Measurements from ENCODE around the gene AQP3.
"Not testable (repeated sequence)": the region's sequence is repeated elsewhere in the genome, so short reads cannot be mapped to it uniquely, and the experiment has no call there.

AQP3 gene

GRCh38 chr9:33407061-33407460 is 40.3 kb downstream of the AQP3 start:
- in situ Hi-C loops (cut with HindIII; ENCODE audit: low sequenced_read_pairs), result no loop called here
- DNase-seq (ENCODE audit: low read depth, low spot score), result no peak

GRCh38 chr9:33404788-33405362 is 42.5 kb downstream of the AQP3 start:
- TF ChIP-seq CTCF (IDR thresholded peaks at IDR 0.05; ENCODE audit: low read depth, low read length), result no peak
- H3K4me3 ChIP-seq (ENCODE audit: low read depth, low read length), result no peak overlapping the region
- in situ Hi-C loops (cut with HindIII; ENCODE audit: low sequenced_read_pairs), result no loop called here
- DNase-seq (ENCODE audit: low read depth, low spot score), result no peak

More at GRCh38 chr9:33407061-33407460, 40.3 kb downstream of the AQP3 start:
- TF ChIP-seq CTCF (IDR thresholded peaks at IDR 0.05; ENCODE audit: low read depth, low read length), result no peak
- no peak overlapping the region for H3K4me3 ChIP-seq (ENCODE audit: low read depth, low read length)

GRCh38 chr9:33403941-33404787 is 43.2 kb downstream of the AQP3 start:
- no peak overlapping the region for H3K4me3 ChIP-seq (ENCODE audit: low read depth, low read length)
- DNase-seq (ENCODE audit: low read depth, low spot score), result no peak
- in situ Hi-C loops (cut with HindIII; ENCODE audit: low sequenced_read_pairs), result no loop called here
- no peak for TF ChIP-seq CTCF (IDR thresholded peaks at IDR 0.05; ENCODE audit: low read depth, low read length)

- in situ Hi-C loops (cut with HindIII; ENCODE audit: low sequenced_read_pairs); DNase-seq (ENCODE audit: low read depth, low spot score); H3K4me3 ChIP-seq (ENCODE audit: low read depth, low read length): not testable (repeated sequence)
Observed at GRCh38 chr9:33402371-33402770, 45.0 kb downstream of the AQP3 start, which contains the start of gene AQP7. Gene AQP7 (minus strand): TSS chr9:33402568. CDS start chr9:33401262, 1,306 bp downstream.

- in situ Hi-C loops (cut with HindIII; ENCODE audit: low sequenced_read_pairs); H3K4me3 ChIP-seq (ENCODE audit: low read depth, low read length); DNase-seq (ENCODE audit: low read depth, low spot score): not testable (repeated sequence)
Observed at GRCh38 chr9:33401809-33402208, 45.6 kb downstream of the AQP3 start.

GRCh38 chr9:33399047-33399446 is 48.3 kb downstream of the AQP3 start:
- H3K4me3 ChIP-seq (ENCODE audit: low read depth, low read length); in situ Hi-C loops (cut with HindIII; ENCODE audit: low sequenced_read_pairs): not testable (repeated sequence)

GRCh38 chr9:33397801-33398200 is 49.6 kb downstream of the AQP3 start:
- H3K4me3 ChIP-seq (ENCODE audit: low read depth, low read length); DNase-seq (ENCODE audit: low read depth, low spot score); in situ Hi-C loops (cut with HindIII; ENCODE audit: low sequenced_read_pairs): not testable (repeated sequence)

More at GRCh38 chr9:33399047-33399446, 48.3 kb downstream of the AQP3 start:
- not testable (repeated sequence) for DNase-seq (ENCODE audit: low read depth, low spot score)

- DNase-seq (ENCODE audit: low read depth, low spot score); H3K4me3 ChIP-seq (ENCODE audit: low read depth, low read length); in situ Hi-C loops (cut with HindIII; ENCODE audit: low sequenced_read_pairs): not testable (repeated sequence)
Observed at GRCh38 chr9:33395159-33395879, 52.1 kb downstream of the AQP3 start.

GRCh38 chr9:33393986-33394385 is 53.4 kb downstream of the AQP3 start:
- H3K4me3 ChIP-seq (ENCODE audit: low read depth, low read length); DNase-seq (ENCODE audit: low read depth, low spot score); in situ Hi-C loops (cut with HindIII; ENCODE audit: low sequenced_read_pairs): not testable (repeated sequence)
